LNCaP clone FGC (cell line): Measurements from ENCODE around the gene YJEFN3.

Experiments
- DNase-seq: peaks from one replicate; pipeline ENCODE4 v3.0.0-alpha.2; 2011; ENCODE audit warnings: low read depth
- H3K4me3 ChIP-seq: 2 replicates; pipeline ENCODE4 v1.5.1; 2011; ENCODE audit warnings: mild to moderate bottlenecking, low read depth, low read length, control low read depth
- CTCF ChIP-seq: IDR thresholded peaks from 2 replicates; pipeline ENCODE4 v1.5.1; 2012; ENCODE audit warnings: mild to moderate bottlenecking; ENCODE audit not compliant: control insufficient read depth, insufficient read depth; ENCODE audit errors: extremely low read depth

YJEFN3 gene

GRCh38 chr19:19530889-19531288 is 2.2 kb downstream of the YJEFN3 start:
- no peak for TF ChIP-seq CTCF
- DNase-seq, result no peak

DNA sequence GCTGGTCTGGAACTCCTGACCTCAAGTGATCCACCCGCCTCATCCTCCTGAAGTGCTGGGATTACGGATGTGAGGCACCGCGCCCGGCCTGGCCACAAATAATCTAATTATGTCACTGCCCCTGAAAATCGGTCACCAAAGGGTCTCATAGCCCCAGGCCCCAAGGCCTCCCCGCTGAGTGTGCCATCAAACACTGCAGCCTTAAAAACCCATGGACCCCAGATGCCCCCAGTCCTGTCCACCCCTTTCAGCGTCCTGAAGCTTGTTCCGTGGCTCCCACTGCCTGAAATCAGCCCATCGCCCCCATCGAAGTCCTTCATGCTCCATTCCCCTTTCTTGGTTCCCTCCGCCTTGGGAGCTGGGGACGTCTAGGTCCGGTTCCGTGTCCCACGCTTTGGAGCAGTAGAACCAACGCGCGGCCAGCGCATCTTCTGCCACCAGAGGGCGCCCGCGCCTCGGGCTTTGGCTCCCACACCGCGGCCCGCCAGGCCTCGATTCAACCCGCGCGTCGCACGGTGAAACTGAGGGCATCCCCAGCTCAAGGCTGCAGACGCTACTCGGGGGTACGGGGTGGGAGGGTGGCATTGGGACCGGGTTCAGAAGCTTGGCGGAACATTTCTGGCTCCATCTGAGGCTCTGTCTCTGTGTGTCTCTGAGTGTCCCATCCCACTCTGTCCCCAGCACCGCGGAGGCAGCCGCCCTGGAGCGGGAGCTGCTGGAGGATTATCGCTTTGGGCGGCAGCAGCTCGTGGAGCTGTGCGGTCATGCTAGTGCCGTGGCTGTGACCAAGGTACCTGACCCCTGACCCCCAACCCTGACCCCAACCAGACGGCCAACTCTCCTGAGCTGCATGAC is 3.5 kb downstream of the YJEFN3 start:
- no peak for DNase-seq
- TF ChIP-seq CTCF, result peak; percentile 95
- H3K4me3 ChIP-seq, result no peak overlapping the region

More at GRCh38 chr19:19530889-19531288, 2.2 kb downstream of the YJEFN3 start:
- H3K4me3 ChIP-seq, result no peak overlapping the region

DNA sequence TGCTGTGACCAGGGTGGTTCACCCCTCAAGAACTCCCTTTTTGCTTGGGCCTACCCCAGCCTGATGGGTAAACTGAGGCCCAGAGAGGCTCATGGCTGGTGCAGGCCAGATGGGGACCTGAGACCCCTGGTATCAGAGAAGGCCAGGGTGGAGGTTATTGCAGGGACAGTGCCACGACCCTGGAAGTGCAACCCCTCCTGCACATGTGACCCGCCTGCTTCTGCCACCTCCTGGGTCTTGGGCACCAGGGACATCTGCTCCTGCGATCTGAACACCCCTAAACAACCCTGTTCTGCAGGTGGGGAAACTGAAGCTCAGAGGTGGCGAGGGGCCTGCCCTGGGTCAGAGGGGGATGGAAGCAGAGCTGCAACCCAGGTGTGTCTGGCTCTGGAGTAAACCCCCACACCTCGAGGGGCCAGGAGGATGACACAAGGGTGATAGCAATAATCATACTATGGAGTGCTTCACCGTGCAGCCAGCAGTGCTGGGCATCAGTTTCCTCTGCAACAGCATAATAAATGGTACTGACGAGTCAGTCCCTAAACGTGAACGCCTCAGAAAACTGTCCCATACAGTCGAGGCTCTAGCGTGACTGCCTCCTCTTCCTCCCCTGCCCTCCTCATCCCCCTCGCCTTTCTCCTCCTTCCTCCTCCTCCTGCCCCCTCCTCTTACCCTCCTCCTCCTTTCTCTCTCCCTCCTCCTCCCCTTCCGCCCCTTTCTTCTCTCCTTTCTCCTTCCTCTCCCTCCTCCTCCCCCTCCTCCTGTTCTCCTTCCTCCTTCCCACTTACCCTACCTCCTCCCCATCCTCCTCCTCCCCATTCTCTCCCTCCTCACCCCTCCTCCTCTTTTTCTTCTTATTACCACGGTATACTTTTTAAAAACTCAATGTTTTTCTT is 4.3 kb downstream of the YJEFN3 start:
- DNase-seq, result no peak
- TF ChIP-seq CTCF, result no peak
- no peak overlapping the region for H3K4me3 ChIP-seq

DNA sequence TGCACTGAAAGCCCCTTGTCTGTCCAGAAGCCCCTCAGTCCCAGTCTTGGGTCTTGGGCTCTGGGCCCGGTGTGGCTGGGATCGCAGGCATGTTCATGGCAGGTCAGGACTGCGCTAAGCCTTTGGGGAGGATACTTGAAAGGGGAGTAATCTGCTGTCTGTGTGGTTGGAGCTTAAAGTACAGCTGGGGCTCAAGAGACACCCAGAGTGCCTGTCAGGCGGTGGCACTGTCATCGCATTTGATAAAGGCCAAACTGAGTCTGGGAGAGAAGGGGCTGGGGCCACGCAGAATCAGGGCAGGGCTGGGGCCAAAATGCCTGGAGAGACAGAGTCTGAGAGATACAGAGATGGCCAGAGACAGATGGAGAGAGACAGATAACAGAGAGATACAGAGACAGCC is 5.1 kb downstream of the YJEFN3 start:
- no peak for TF ChIP-seq CTCF
- no peak overlapping the region for H3K4me3 ChIP-seq
- no peak for DNase-seq

GRCh38 chr19:19534556-19535265 is 6.0 kb downstream of the YJEFN3 start:
- no peak overlapping the region for H3K4me3 ChIP-seq
- no peak for DNase-seq
- no peak for TF ChIP-seq CTCF

- no peak for DNase-seq
- TF ChIP-seq CTCF, result no peak
These were observed 6.8 kb downstream of the YJEFN3 start for GRCh38 chr19:19535311-19536191.

More at GRCh38 chr19:19535311-19536191, 6.8 kb downstream of the YJEFN3 start:
- H3K4me3 ChIP-seq, result no peak overlapping the region
